ENCODE measurements around the gene CORIN.
"Not testable (repeated sequence)": the region's sequence is repeated elsewhere in the genome, so short reads cannot be mapped to it uniquely, and the experiment has no call there.

CORIN gene

GRCh38 chr4:47553329-47554125, 284.3 kb downstream of the CORIN start:
- no peak for DNase-seq

- DNase-seq: no peak
These were observed 286.2 kb downstream of the CORIN start for GRCh38 chr4:47551682-47552081.

GRCh38 chr4:47550899-47551548, 286.8 kb downstream of the CORIN start:
- no peak for DNase-seq

GRCh38 chr4:47550357-47550756, 287.5 kb downstream of the CORIN start:
- DNase-seq: not testable (repeated sequence)

Measured in activated gamma-delta T cell treated with Interleukin-2 at 50 U/mL for 16 hours (primary cell).